ENCODE results near the gene ZMYM4.
A peak's percentile ranks its signal among the peaks of the same experiment; 100 is the strongest.

ZMYM4 gene

DNA sequence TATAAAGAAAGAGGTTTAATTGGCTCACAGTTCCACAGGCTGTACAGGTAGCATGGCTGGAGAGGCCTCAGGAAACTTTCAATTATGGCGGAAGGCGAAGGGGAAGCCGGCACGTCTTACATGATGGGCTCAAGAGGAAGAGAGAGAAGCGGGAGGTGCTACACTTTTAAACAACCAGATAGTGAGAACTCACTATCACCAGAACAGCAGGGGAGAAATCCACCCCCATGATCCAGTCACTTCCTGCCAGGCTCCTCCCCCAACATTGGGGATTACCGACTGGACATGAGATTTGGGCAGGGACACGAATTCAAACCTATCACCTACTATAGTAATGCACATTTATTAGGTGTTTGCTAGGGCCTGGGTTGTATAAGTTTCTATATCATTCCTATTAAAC, 117.8 kb downstream of the ZMYM4 start:
- no peak overlapping the region for H3K27ac ChIP-seq
- DNase-seq (ENCODE audit: low read depth, low spot score), result no peak
- TF ChIP-seq POLR2AphosphoS5 (IDR thresholded peaks at IDR 0.05; ENCODE audit: borderline replicate concordance, low read depth, low read length) (no peak), EZH2 (IDR thresholded peaks at IDR 0.05) (no peak), FOXP2 (optimal IDR thresholded peaks at IDR 0.05; ENCODE audit: control extremely low read depth, extremely low read length, insufficient read depth) (no peak)

DNA sequence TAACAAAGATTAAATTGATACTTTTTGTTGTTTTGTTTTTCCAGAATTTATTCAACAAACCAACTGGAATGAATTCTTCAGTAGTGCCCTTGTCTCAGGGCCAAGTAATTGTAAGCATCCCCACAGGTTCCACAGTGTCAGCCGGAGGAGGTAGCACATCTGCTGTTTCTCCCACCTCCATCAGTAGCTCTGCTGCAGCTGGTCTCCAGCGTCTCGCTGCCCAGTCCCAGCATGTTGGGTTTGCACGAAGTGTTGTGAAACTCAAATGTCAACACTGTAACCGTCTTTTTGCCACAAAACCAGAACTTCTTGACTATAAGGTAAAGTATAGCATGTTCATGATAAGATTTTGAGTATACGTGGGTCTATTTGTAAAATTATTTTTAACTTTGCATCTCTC, 118.5 kb downstream of the ZMYM4 start:
- DNase-seq (ENCODE audit: low read depth, low spot score), result no peak
- TF ChIP-seq POLR2AphosphoS5 (IDR thresholded peaks at IDR 0.05; ENCODE audit: borderline replicate concordance, low read depth, low read length) (no peak), FOXP2 (optimal IDR thresholded peaks at IDR 0.05; ENCODE audit: control extremely low read depth, extremely low read length, insufficient read depth) (no peak), EZH2 (IDR thresholded peaks at IDR 0.05) (no peak)
- no peak overlapping the region for H3K27ac ChIP-seq
- no peak overlapping the region for H3K9ac ChIP-seq (ENCODE audit: insufficient read length)
- H3K9me3 ChIP-seq (ENCODE audit: low read depth, low read length), result no peaks in the 10 kb centered on the region
- H3K4me3 ChIP-seq, result no peak overlapping the region
- peaks cover 63% of the 10 kb centered on the region for H3K36me3 ChIP-seq (ENCODE audit: insufficient read depth, low read length)

More for the DNA sequence above, 117.8 kb downstream of the ZMYM4 start:
- H3K9ac ChIP-seq (ENCODE audit: insufficient read length), result no peak overlapping the region
- no peak overlapping the region for H3K4me3 ChIP-seq
- no peaks in the 10 kb centered on the region for H3K9me3 ChIP-seq (ENCODE audit: low read depth, low read length)
- H3K36me3 ChIP-seq (ENCODE audit: insufficient read depth, low read length), result peaks cover 64% of the 10 kb centered on the region

GRCh38 chr1:35390600-35391494, 122.3 kb downstream of the ZMYM4 start:
- Histone ChIP-seq H3K9me3 (ENCODE audit: low read depth, low read length) (no peaks in the 10 kb centered on the region), H3K27ac (no peak overlapping the region), H3K9ac (ENCODE audit: insufficient read length) (no peak overlapping the region), H3K36me3 (ENCODE audit: insufficient read depth, low read length) (peaks cover 84% of the 10 kb centered on the region), H3K4me3 (no peak overlapping the region)
- DNase-seq (ENCODE audit: low read depth, low spot score), result no peak
- no peak for TF ChIP-seq EZH2 (IDR thresholded peaks at IDR 0.05)
- TF ChIP-seq FOXP2 (optimal IDR thresholded peaks at IDR 0.05; ENCODE audit: control extremely low read depth, extremely low read length, insufficient read depth), result no peak
- TF ChIP-seq POLR2AphosphoS5 (IDR thresholded peaks at IDR 0.05; ENCODE audit: borderline replicate concordance, low read depth, low read length), result no peak

GRCh38 chr1:35394386-35394785, 125.9 kb downstream of the ZMYM4 start:
- Histone ChIP-seq H3K27ac (no peak overlapping the region; the same call in 1 of the 2 replicates), H3K36me3 (ENCODE audit: insufficient read depth, low read length) (peaks cover 90% of the 10 kb centered on the region), H3K4me3 (no peak overlapping the region), H3K9me3 (ENCODE audit: low read depth, low read length) (no peaks in the 10 kb centered on the region), H3K9ac (ENCODE audit: insufficient read length) (no peak overlapping the region)
- DNase-seq (ENCODE audit: low read depth, low spot score), result no peak
- no peak for TF ChIP-seq EZH2 (IDR thresholded peaks at IDR 0.05)

- no peak overlapping the region for H3K9ac ChIP-seq (ENCODE audit: insufficient read length)
- peaks cover 3% of the 10 kb centered on the region; the same call in 1 of the 2 replicates for H3K9me3 ChIP-seq (ENCODE audit: low read depth, low read length)
- no peak for TF ChIP-seq POLR2AphosphoS5 (IDR thresholded peaks at IDR 0.05; ENCODE audit: borderline replicate concordance, low read depth, low read length)
- TF ChIP-seq EZH2 (IDR thresholded peaks at IDR 0.05), result no peak
- TF ChIP-seq FOXP2 (optimal IDR thresholded peaks at IDR 0.05; ENCODE audit: control extremely low read depth, extremely low read length, insufficient read depth), result no peak
- no peak for DNase-seq (ENCODE audit: low read depth, low spot score)
- peaks cover 92% of the 10 kb centered on the region for H3K36me3 ChIP-seq (ENCODE audit: insufficient read depth, low read length)
- no peak overlapping the region for H3K4me3 ChIP-seq
- H3K27ac ChIP-seq, result 0 out of 2 replicates have a peak overlapping the region, but pooled peaks have one; percentile 20
Measured at GRCh38 chr1:35398739-35399138, 130.2 kb downstream of the ZMYM4 start.

DNA sequence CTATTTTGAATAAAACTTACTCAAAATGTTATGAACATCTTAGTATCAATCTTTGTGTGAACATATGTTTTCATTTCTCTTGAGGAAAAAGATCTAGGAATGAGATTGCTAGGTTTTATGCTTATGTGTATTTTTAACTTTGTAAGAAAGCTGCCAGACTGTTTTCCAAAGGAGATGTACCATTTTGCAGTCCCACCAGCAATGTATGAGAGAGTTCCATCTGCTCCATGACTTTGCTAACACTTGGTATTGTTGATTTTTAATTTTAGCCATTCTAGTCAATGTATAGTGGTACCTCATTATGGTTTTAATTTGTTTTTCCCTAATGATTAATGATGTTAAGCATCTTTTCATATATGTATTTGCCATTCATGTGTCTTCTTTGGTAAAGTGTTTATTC, 132.5 kb downstream of the ZMYM4 start:
- peaks cover 3% of the 10 kb centered on the region; the same call in 1 of the 2 replicates for H3K9me3 ChIP-seq (ENCODE audit: low read depth, low read length)
- H3K9ac ChIP-seq (ENCODE audit: insufficient read length), result no peak overlapping the region
- no peak overlapping the region for H3K4me3 ChIP-seq
- DNase-seq (ENCODE audit: low read depth, low spot score), result no peak
- H3K27ac ChIP-seq, result no peak overlapping the region
- peaks cover 89% of the 10 kb centered on the region for H3K36me3 ChIP-seq (ENCODE audit: insufficient read depth, low read length)
- TF ChIP-seq EZH2 (IDR thresholded peaks at IDR 0.05) (no peak), FOXP2 (optimal IDR thresholded peaks at IDR 0.05; ENCODE audit: control extremely low read depth, extremely low read length, insufficient read depth) (no peak), POLR2AphosphoS5 (IDR thresholded peaks at IDR 0.05; ENCODE audit: borderline replicate concordance, low read depth, low read length) (no peak)

DNA sequence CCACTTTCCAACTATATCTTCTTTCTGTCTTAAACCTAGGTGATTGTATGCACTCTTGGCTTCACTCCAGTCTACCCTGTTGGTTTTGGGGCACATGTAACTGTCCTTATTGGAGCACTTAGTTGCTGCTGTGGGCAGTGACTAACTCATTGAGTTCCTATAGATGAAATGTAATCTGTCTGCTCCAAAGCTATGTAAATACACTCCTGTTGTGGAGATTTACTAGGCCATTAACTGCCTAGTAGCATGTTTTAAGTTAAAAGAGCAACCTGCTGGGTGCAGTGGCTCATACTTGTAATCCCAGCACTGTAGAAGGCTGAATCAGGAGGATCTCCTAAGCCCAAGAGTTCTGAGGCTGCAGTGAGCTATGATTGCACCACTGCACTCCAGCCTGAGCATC, 137.6 kb downstream of the ZMYM4 start:
- no peak for DNase-seq (ENCODE audit: low read depth, low spot score)
- Histone ChIP-seq H3K9me3 (ENCODE audit: low read depth, low read length) (no peaks in the 10 kb centered on the region), H3K36me3 (ENCODE audit: insufficient read depth, low read length) (peaks cover 83% of the 10 kb centered on the region), H3K4me3 (no peak overlapping the region), H3K27ac (no peak overlapping the region), H3K9ac (ENCODE audit: insufficient read length) (no peak overlapping the region)
- TF ChIP-seq FOXP2 (optimal IDR thresholded peaks at IDR 0.05; ENCODE audit: control extremely low read depth, extremely low read length, insufficient read depth) (no peak), POLR2AphosphoS5 (IDR thresholded peaks at IDR 0.05; ENCODE audit: borderline replicate concordance, low read depth, low read length) (no peak), EZH2 (IDR thresholded peaks at IDR 0.05) (no peak)

GRCh38 chr1:35407743-35408142, 139.2 kb downstream of the ZMYM4 start:
- no peak overlapping the region for H3K9ac ChIP-seq (ENCODE audit: insufficient read length)
- H3K27ac ChIP-seq, result no peak overlapping the region
- no peak for DNase-seq (ENCODE audit: low read depth, low spot score)
- TF ChIP-seq POLR2AphosphoS5 (IDR thresholded peaks at IDR 0.05; ENCODE audit: borderline replicate concordance, low read depth, low read length) (no peak), FOXP2 (optimal IDR thresholded peaks at IDR 0.05; ENCODE audit: control extremely low read depth, extremely low read length, insufficient read depth) (no peak), EZH2 (IDR thresholded peaks at IDR 0.05) (no peak)
- H3K9me3 ChIP-seq (ENCODE audit: low read depth, low read length), result no peaks in the 10 kb centered on the region
- H3K4me3 ChIP-seq, result no peak overlapping the region
- peaks cover 69% of the 10 kb centered on the region for H3K36me3 ChIP-seq (ENCODE audit: insufficient read depth, low read length)

All from SK-N-MC (cell line).